ENCODE results near the gene CLEC18B.

DNA sequence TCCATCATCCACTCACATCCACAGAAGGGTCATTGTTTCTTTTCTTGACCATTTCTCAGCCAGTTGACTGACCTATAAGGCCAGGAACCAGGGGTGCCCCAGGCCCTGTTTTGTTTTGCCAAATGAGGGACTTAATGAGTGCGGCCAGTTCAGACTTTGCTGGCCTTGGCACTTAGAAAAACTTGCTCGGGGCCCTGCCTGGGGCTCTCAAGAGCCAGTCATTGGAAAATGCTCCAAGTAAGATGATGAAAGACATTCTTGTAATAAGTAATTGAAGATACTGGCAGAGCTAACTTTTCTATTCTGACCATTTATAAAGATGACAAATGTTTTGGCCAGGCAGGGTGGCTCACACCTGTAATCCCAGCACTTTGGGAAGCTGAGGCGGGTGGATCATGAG lies 29.0 kb upstream of the CLEC18B start:
- TF ChIP-seq, protein P1, sequence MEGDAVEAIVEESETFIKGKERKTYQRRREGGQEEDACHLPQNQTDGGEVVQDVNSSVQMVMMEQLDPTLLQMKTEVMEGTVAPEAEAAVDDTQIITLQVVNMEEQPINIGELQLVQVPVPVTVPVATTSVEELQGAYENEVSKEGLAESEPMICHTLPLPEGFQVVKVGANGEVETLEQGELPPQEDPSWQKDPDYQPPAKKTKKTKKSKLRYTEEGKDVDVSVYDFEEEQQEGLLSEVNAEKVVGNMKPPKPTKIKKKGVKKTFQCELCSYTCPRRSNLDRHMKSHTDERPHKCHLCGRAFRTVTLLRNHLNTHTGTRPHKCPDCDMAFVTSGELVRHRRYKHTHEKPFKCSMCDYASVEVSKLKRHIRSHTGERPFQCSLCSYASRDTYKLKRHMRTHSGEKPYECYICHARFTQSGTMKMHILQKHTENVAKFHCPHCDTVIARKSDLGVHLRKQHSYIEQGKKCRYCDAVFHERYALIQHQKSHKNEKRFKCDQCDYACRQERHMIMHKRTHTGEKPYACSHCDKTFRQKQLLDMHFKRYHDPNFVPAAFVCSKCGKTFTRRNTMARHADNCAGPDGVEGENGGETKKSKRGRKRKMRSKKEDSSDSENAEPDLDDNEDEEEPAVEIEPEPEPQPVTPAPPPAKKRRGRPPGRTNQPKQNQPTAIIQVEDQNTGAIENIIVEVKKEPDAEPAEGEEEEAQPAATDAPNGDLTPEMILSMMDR (IDR thresholded peaks at IDR 0.05; ENCODE audit: insufficient read depth, low read length): no peak
- TF ChIP-seq POLR2AphosphoS5 (IDR thresholded peaks at IDR 0.05; ENCODE audit: low read depth): no peak

Measured in HL-60 (cell line).